GM12875 (cell line): ENCODE data around the gene KCNH8.

ENCODE experiments used
- H3K4me3 ChIP-seq: one replicate; pipeline ENCODE4 v1.5.1; 2011; ENCODE audit warnings: low read depth, low read length, control low read depth
- TF ChIP-seq, protein P1 (sequence below): IDR thresholded peaks from 2 replicates; pipeline ENCODE4 v1.5.1; 2011; ENCODE audit warnings: low read depth, mild to moderate bottlenecking, control low read depth, inconsistent platforms, low read length, moderate library complexity, borderline replicate concordance; ENCODE audit not compliant: insufficient read depth

Gene KCNH8

DNA sequence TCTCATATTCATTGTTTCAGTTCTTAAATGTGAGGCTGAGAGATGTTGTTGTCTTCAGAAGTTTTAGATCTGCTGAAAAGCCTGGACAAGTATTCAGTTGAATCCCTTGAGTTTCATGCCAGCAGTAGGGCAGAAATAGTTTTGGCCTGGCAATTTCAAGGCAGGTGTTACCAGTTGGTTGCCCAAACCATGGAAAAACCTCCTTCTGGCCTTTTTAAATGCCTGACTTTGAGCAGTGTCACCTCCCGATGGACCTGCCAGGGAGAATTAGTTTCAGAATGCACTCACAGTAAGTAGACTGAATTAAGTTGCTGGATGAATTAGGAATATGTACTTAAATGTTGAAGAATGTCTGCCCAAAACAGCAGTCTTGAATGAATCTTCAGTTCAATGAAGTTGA is 383.1 kb downstream of the KCNH8 start:
- TF ChIP-seq, protein P1, sequence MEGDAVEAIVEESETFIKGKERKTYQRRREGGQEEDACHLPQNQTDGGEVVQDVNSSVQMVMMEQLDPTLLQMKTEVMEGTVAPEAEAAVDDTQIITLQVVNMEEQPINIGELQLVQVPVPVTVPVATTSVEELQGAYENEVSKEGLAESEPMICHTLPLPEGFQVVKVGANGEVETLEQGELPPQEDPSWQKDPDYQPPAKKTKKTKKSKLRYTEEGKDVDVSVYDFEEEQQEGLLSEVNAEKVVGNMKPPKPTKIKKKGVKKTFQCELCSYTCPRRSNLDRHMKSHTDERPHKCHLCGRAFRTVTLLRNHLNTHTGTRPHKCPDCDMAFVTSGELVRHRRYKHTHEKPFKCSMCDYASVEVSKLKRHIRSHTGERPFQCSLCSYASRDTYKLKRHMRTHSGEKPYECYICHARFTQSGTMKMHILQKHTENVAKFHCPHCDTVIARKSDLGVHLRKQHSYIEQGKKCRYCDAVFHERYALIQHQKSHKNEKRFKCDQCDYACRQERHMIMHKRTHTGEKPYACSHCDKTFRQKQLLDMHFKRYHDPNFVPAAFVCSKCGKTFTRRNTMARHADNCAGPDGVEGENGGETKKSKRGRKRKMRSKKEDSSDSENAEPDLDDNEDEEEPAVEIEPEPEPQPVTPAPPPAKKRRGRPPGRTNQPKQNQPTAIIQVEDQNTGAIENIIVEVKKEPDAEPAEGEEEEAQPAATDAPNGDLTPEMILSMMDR: no peak
- no peak overlapping the region for H3K4me3 ChIP-seq

DNA sequence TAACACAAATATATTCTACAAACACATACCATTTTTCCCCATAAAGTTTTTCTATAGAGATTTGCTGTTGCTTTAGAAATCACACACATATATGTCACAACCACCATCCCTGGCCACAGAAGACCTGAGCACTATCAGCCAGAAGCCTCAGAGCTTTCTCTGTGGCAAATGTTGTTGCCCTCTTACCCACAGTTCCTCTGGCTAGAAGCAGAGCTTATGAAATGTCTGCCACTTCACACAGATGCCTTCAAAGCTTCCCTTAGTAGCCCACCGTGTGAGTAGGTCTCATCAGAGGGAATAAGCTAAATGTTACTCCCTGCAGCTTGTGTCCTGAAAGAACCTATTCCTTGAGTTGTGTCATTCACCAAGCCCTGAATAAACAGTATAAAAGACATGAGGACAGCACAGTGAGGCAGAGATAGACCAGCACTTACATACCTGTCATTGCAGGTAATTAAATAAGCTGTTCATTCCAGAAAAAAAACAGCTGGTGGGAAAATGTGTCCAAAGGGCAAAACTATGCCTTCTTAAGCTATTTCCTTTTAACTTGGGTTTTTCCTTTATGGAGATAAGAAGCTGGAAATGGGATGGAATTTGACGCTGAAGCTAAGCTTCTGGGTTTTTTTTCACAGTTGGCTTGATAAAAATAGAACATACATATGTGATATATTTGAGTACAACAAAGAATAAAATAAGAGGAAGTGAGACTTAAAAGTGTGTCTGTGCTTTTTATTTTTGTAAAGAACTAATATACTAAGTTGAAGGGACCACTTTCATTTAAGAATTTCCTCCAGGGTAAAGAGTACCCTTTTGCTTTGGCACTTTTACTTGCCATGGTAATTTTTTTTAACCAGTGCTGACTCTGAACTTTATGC is 391.4 kb downstream of the KCNH8 start:
- H3K4me3 ChIP-seq: no peak overlapping the region
- TF ChIP-seq, protein P1: no peak

DNA sequence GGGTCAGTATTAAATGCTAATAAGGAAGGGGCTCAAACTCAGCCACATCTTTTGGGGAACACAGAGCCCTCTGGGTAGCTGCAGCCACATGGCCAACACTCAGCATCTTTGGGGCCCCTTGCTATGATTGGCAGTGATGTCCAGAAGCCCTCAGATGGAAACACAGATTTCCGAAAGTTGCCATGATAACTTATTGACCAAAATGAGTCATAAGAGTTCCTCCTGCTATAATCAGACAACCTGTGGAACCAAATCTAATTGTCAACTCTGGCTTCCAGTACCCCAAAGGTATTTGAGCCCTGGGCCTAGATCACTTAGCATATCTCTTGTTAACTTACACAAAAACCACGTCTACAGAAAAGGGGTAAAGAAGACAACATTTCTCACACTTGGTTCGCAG is 392.2 kb downstream of the KCNH8 start:
- H3K4me3 ChIP-seq: no peak overlapping the region
- TF ChIP-seq, protein P1: no peak

DNA sequence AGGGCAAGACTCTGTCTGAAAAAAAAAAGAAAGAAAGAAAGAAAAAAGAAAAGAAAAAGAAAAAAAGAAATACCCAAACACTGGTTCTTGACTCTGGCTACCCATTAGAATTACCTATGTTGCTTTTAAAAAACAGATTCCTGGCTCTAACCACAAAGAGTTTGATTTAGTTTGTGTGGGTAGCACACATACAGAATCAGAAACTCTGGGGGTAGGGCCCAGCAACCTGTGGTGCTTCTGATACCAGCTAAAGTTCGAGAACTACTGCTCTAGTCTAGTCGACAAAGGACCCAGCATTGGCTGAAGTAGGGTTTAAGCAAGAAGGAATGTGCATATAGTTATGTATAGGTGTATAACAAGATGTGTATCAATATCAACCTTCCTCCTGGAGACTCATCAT is 393.0 kb downstream of the KCNH8 start:
- no peak overlapping the region for H3K4me3 ChIP-seq
- TF ChIP-seq, protein P1: no peak

DNA sequence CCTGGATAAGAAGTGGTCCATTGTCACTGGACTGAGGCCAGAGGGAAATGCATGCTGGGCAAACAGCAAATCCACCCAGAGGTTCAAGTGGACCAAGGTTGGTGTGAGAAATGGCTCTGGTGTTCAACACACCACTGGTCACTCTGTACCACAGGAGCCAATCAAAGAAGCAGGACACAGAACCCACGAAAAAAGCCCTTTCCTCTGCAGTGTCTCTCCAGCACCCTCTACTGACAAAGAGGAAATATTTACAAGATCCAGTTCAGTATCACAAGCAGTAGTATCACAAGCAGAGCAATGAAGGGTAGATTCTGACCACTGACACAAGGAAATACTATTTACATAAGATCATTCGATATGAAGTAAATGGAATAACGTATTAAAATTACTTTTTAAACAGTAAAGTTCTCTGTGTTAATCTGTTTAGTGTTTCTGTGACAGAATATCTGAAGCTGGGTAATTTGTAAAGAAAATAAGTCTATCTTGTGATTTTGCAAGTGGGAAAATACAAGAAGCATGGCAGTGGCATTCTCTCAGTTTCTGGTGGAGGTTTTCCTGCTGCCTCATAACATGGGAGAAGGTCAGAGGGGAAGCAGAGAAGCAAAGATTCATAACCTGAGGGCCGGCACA is 395.0 kb downstream of the KCNH8 start:
- H3K4me3 ChIP-seq: no peak overlapping the region
- TF ChIP-seq, protein P1: peak; percentile 78

DNA sequence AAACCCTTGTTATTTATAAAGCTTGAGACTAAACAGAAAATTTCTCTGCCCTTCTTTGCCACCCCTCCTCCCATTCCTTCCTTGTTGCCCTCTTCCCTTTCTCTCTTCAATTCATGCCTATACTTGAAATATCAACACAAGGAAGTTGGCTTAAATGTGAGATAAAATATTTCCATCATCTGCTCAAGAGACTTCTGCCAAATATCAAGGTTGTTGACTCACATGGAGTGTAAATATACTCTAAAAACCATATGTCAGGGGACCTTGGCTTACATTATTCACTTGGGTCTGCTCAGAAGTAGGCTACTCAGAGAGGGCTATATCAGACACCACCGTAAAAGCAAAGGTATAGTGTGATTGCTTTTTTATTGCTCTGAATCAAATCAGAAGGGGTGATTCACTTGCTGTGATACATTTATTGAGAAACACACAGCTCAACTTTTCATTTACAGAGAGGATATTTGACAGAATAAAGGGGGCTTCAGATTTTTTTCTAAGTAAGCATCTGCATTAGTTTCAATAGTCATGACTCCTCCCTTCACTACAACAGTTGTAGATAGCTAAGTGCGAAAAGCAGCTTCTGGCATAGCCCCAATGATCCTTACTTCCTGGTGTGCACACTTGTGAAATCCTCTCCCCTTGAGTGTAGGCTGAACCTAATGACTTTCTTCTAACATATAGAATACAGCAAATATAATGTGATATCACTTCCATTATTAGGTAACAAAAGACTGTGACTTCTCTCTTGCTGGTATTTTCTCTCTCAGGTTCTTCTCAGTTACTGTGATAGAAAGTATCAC is 399.6 kb downstream of the KCNH8 start:
- no peak overlapping the region for H3K4me3 ChIP-seq
- TF ChIP-seq, protein P1: no peak
